ENCODE data around the gene SLC44A1. TPM values are rescaled to one million over a fixed set of nuclear protein-coding genes. Genes with fewer than 3 reads are reported as not detected.

The SLC44A1 gene
- total and polyA plus RNA-seq, 2 of the 13 experiments (the other 11 are each of a cell fraction or from before 2014, with no cell fraction given): 21.4 to 40.8 TPM

DNA sequence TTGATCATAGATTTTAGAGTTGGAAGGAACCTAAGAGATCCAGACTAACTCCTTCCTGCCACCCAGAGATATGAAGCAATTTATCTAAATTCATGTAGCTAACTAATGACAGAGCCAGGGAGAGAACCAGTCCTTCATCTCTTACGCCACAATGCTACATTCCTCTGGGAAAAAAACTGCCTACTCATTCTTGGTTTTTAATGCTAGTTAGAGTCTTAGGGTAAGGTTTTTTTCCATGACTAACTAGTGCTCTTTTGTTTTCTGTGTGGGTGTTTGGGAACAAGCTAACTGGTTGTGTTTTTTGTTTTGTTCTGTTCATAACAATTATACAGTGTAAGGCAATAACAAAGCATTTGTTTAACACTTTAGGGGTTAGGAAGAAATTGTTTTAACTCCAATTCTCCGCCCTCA is 52.4 kb downstream of the SLC44A1 start (continued):
- TF ChIP-seq, protein P1, sequence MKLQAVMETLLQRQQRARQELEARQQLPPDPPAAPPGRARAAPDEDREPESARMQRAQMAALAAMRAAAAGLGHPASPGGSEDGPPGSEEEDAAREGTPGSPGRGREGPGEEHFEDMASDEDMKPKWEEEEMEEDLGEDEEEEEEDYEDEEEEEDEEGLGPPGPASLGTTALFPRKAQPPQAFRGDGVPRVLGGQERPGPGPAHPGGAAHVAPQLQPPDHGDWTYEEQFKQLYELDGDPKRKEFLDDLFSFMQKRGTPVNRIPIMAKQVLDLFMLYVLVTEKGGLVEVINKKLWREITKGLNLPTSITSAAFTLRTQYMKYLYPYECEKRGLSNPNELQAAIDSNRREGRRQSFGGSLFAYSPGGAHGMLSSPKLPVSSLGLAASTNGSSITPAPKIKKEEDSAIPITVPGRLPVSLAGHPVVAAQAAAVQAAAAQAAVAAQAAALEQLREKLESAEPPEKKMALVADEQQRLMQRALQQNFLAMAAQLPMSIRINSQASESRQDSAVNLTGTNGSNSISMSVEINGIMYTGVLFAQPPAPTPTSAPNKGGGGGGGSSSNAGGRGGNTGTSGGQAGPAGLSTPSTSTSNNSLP (IDR thresholded peaks at IDR 0.05; ENCODE audit: low read depth, low read length): peak; percentile 32; the same call in 1 of the 2 replicates
- TF ChIP-seq FOXK2 (IDR thresholded peaks at IDR 0.05) (no peak), ZNF24 (IDR thresholded peaks at IDR 0.05) (no peak)

DNA sequence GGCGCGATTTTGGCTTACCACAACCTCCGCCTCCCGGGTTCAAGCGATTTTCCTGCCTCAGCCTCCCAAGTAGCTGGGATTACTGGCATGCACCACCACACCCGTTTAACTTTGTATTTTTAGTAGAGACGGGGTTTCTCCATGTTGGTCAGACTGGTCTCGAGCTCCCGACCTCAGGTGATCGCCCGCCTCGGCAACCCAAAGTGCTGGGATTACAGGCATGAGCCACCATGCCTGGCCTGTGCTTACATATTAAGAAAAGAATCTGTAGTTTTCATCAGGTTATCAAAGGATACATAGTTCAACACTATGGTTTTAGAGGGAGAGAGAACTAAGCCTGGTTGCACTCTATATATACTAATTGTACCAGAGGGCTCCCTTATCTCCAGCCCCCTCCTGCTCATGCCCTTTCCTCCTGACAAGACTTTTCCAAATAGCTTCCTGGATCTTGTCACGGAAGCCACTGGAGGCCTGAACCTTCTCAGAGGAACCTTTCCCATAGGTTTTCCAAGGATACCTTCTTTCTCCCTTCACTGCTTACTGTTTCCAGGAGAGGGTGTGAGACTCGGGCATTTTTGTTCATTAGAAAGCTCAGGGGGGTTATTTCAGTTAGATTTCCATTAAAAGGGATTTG is 53.1 kb downstream of the SLC44A1 start:
- peaks cover 8 to 20% of the 10 kb centered on the region in 2 experiments for H3K36me3 ChIP-seq (replicated peaks in 1 of 2; ENCODE audit: control insufficient read depth in 1 of 2, insufficient read depth in 2 of 2, low read length in 2 of 2)
- H4K20me1 ChIP-seq (ENCODE audit: insufficient read depth, low read length): no peaks in the 10 kb centered on the region
- H3K27me3 ChIP-seq (ENCODE audit: control insufficient read depth in 1 of 2, insufficient read depth in 2 of 2, low read length in 2 of 2): no peaks in the 10 kb centered on the region
- peaks cover 42% of the 10 kb centered on the region for H3K79me2 ChIP-seq (ENCODE audit: insufficient read depth, low read length)
- no peak for ATAC-seq
- no peak for FAIRE-seq
- ChIA-PET POLR2A (interaction anchor here (1.0 to 2.0 kb wide), 4 partner anchors 11 to 371 kb away, joined by 3 to 15 read pairs (median 4); no protein-coding TSS in a partner anchor), CTCF (ENCODE audit: low intra/inter-chr PET ratio, low total read pairs) (no interaction called here)
- no peak for DNase-seq (ENCODE audit: low spot score)
- WGBS (ENCODE audit: low lambda C conversion rate): over 99% methylated on average over 11 of the region's 14 CpGs
- no peak overlapping the region for H2AFZ ChIP-seq (ENCODE audit: low read length)
- BruUV-seq (replicated peaks): no TSS peak
- no peak overlapping the region for H3K9ac ChIP-seq (ENCODE audit: insufficient read depth, low read depth, low read length)
- H3K27ac ChIP-seq (ENCODE audit: extremely low read length, insufficient read depth, low read length): peak overlapping the region; percentile 50
- intact Hi-C loops (cut with micrococcal nuclease; ENCODE audit: unreplicated experiment): no loop called here
- in situ Hi-C loops (cut with HindIII; ENCODE audit: extremely low pct_ligation_motif_present, low pct_unique_long_range_greater_than_20kb): no loop called here
- H3K9me3 ChIP-seq (ENCODE audit: low read length): no peaks in the 10 kb centered on the region
- no peak overlapping the region for H3K4me3 ChIP-seq (replicated peaks in 1 of 3; ENCODE audit: insufficient read depth in 1 of 3, low read depth in 2 of 3, low read length in 3 of 3)
- H3K4me2 ChIP-seq (ENCODE audit: low read depth, low read length): no peak overlapping the region
- peaks cover 58% of the 10 kb centered on the region for H3K4me1 ChIP-seq (ENCODE audit: insufficient read depth, low read length)
- TF ChIP-seq, protein P2, sequence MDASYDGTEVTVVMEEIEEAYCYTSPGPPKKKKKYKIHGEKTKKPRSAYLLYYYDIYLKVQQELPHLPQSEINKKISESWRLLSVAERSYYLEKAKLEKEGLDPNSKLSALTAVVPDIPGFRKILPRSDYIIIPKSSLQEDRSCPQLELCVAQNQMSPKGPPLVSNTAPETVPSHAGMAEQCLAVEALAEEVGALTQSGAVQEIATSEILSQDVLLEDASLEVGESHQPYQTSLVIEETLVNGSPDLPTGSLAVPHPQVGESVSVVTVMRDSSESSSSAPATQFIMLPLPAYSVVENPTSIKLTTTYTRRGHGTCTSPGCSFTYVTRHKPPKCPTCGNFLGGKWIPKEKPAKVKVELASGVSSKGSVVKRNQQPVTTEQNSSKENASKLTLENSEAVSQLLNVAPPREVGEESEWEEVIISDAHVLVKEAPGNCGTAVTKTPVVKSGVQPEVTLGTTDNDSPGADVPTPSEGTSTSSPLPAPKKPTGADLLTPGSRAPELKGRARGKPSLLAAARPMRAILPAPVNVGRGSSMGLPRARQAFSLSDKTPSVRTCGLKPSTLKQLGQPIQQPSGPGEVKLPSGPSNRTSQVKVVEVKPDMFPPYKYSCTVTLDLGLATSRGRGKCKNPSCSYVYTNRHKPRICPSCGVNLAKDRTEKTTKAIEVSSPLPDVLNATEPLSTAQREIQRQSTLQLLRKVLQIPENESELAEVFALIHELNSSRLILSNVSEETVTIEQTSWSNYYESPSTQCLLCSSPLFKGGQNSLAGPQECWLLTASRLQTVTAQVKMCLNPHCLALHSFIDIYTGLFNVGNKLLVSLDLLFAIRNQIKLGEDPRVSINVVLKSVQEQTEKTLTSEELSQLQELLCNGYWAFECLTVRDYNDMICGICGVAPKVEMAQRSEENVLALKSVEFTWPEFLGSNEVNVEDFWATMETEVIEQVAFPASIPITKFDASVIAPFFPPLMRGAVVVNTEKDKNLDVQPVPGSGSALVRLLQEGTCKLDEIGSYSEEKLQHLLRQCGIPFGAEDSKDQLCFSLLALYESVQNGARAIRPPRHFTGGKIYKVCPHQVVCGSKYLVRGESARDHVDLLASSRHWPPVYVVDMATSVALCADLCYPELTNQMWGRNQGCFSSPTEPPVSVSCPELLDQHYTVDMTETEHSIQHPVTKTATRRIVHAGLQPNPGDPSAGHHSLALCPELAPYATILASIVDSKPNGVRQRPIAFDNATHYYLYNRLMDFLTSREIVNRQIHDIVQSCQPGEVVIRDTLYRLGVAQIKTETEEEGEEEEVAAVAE (CRISPR knock-in tag; IDR thresholded peaks at IDR 0.05; ENCODE audit: borderline replicate concordance): no peak
- no peak for TF ChIP-seq ZNF546 (CRISPR knock-in tag; conservative IDR thresholded peaks at IDR 0.05)
- TF ChIP-seq, protein P3, sequence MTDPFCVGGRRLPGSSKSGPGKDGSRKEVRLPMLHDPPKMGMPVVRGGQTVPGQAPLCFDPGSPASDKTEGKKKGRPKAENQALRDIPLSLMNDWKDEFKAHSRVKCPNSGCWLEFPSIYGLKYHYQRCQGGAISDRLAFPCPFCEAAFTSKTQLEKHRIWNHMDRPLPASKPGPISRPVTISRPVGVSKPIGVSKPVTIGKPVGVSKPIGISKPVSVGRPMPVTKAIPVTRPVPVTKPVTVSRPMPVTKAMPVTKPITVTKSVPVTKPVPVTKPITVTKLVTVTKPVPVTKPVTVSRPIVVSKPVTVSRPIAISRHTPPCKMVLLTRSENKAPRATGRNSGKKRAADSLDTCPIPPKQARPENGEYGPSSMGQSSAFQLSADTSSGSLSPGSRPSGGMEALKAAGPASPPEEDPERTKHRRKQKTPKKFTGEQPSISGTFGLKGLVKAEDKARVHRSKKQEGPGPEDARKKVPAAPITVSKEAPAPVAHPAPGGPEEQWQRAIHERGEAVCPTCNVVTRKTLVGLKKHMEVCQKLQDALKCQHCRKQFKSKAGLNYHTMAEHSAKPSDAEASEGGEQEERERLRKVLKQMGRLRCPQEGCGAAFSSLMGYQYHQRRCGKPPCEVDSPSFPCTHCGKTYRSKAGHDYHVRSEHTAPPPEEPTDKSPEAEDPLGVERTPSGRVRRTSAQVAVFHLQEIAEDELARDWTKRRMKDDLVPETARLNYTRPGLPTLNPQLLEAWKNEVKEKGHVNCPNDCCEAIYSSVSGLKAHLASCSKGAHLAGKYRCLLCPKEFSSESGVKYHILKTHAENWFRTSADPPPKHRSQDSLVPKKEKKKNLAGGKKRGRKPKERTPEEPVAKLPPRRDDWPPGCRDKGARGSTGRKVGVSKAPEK (CRISPR knock-in tag; IDR thresholded peaks at IDR 0.05; ENCODE audit: borderline replicate concordance): no peak
- no peak for TF ChIP-seq TFE3 (CRISPR knock-in tag; IDR thresholded peaks at IDR 0.05)
- TF ChIP-seq MEIS2 (CRISPR knock-in tag; IDR thresholded peaks at IDR 0.05): no peak
- no peak for TF ChIP-seq ZNF83 (CRISPR knock-in tag; IDR thresholded peaks at IDR 0.05; ENCODE audit: borderline replicate concordance)
- TF ChIP-seq CENPX (CRISPR knock-in tag; IDR thresholded peaks at IDR 0.05): no peak
- TF ChIP-seq NFE2L2 (IDR thresholded peaks at IDR 0.05; ENCODE audit: low read length): no peak
